Glutamatergic neuron (in vitro differentiated cells): ENCODE results near the gene PTGR1. TPM values are rescaled to one million over a fixed set of nuclear protein-coding genes. Genes with fewer than 3 reads are reported as not detected.

Experiments used
- DNase-seq: peaks from one replicate; pipeline ENCODE4 v3.0.0; 2022
- H3K27ac Mint-ChIP-seq: one replicate; pipeline ENCODE4 v1.8.0; 2020; ENCODE audit warnings: mild to moderate bottlenecking, mixed read lengths, inconsistent platforms; ENCODE audit not compliant: unreplicated experiment
- H3K27me3 Mint-ChIP-seq: one replicate; pipeline ENCODE4 v1.8.0; 2020; ENCODE audit warnings: mild to moderate bottlenecking, moderate library complexity, mixed read lengths, inconsistent platforms; ENCODE audit not compliant: unreplicated experiment
- H3K36me3 Mint-ChIP-seq: one replicate; pipeline ENCODE4 v1.8.0; 2020; ENCODE audit warnings: mild to moderate bottlenecking, mixed read lengths, inconsistent platforms; ENCODE audit not compliant: unreplicated experiment
- H3K4me1 Mint-ChIP-seq: one replicate; pipeline ENCODE4 v1.8.0; 2020; ENCODE audit warnings: mild to moderate bottlenecking, low read depth, mixed read lengths, inconsistent platforms; ENCODE audit not compliant: unreplicated experiment
- H3K4me3 Mint-ChIP-seq: one replicate; pipeline ENCODE4 v1.8.0; 2020; ENCODE audit warnings: mild to moderate bottlenecking, mixed read lengths, inconsistent platforms; ENCODE audit not compliant: unreplicated experiment
- H3K9me3 Mint-ChIP-seq: one replicate; pipeline ENCODE4 v1.8.0; 2020; ENCODE audit warnings: mild to moderate bottlenecking, moderate library complexity, mixed read lengths, inconsistent platforms; ENCODE audit not compliant: unreplicated experiment
- CTCF ChIP-seq: fragments of 200-600 bp; sonication (generic); IDR thresholded peaks from one replicate; pipeline ENCODE4 v1.5.0; 2021; ENCODE audit not compliant: partially characterized antibody, unreplicated experiment
- total RNA-seq: library from RNA; stranded (reverse); fragmentation: NEBNext Ultra II Directional; extraction: Animal tissue kit (Norgen Biotek cat#: 25700); gene quantifications from one replicate; pipeline ENCODE4 v1.2.1, GENCODE V29; 2021; ENCODE audit not compliant: unreplicated experiment

Gene PTGR1
- total RNA-seq, 1 donor from 2014 or later = 23.4 TPM

GRCh38 chr9:111632060-111632459 is 32.6 kb upstream of the PTGR1 start:
- Mint-ChIP-seq H3K36me3 (no peaks in the 10 kb centered on the region), H3K9me3 (peaks cover 16% of the 10 kb centered on the region), H3K27me3 (peaks cover 10% of the 10 kb centered on the region), H3K4me1 (peaks cover 14% of the 10 kb centered on the region), H3K27ac (peak overlapping the region; percentile 93), H3K4me3 (peak overlapping the region; percentile 90)
- no peak for TF ChIP-seq CTCF
- DNase-seq = no peak

GRCh38 chr9:111631214-111631971 is 31.9 kb upstream of the PTGR1 start, which contains the start of gene DNAJC25:
TSS of gene DNAJC25 (plus strand) at chr9:111631334. CDS start at chr9:111631408, 74 bp downstream.
- peaks cover 14% of the 10 kb centered on the region for H3K4me1 Mint-ChIP-seq
- H3K36me3 Mint-ChIP-seq = no peaks in the 10 kb centered on the region
- peaks cover 16% of the 10 kb centered on the region for H3K9me3 Mint-ChIP-seq
- H3K27ac Mint-ChIP-seq = peak within 1 kb of the TSS; percentile 93
- H3K27me3 Mint-ChIP-seq = peaks cover 10% of the 10 kb centered on the region
- TF ChIP-seq CTCF = no peak
- DNase-seq = peak; percentile 97
- peak within 1 kb of the TSS; percentile 98 for H3K4me3 Mint-ChIP-seq

GRCh38 chr9:111630964-111631213 is 31.4 kb upstream of the PTGR1 start:
- Mint-ChIP-seq H3K4me3 (peak overlapping the region; percentile 98), H3K9me3 (peaks cover 16% of the 10 kb centered on the region)
- no peak for DNase-seq

GRCh38 chr9:111630182-111630963 is 30.9 kb upstream of the PTGR1 start:
- Mint-ChIP-seq H3K4me3 (peak overlapping the region; percentile 98), H3K36me3 (no peaks in the 10 kb centered on the region), H3K27ac (peak overlapping the region; percentile 93), H3K27me3 (peaks cover 10% of the 10 kb centered on the region), H3K4me1 (peaks cover 14% of the 10 kb centered on the region), H3K9me3 (peaks cover 16% of the 10 kb centered on the region)
- TF ChIP-seq CTCF = no peak
- DNase-seq = no peak

More at GRCh38 chr9:111630964-111631213, 31.4 kb upstream of the PTGR1 start:
- TF ChIP-seq CTCF = no peak
- H3K4me1 Mint-ChIP-seq = peaks cover 14% of the 10 kb centered on the region
- H3K36me3 Mint-ChIP-seq = no peaks in the 10 kb centered on the region
- H3K27me3 Mint-ChIP-seq = peaks cover 10% of the 10 kb centered on the region
- H3K27ac Mint-ChIP-seq = peak overlapping the region; percentile 93

GRCh38 chr9:111628411-111628810 is 29.0 kb upstream of the PTGR1 start:
- peaks cover 10% of the 10 kb centered on the region for H3K27me3 Mint-ChIP-seq
- no peak overlapping the region for H3K4me3 Mint-ChIP-seq
- H3K27ac Mint-ChIP-seq = no peak overlapping the region
- DNase-seq = no peak
- peaks cover 16% of the 10 kb centered on the region for H3K9me3 Mint-ChIP-seq
- H3K4me1 Mint-ChIP-seq = peaks cover 12% of the 10 kb centered on the region
- no peak for TF ChIP-seq CTCF
- no peaks in the 10 kb centered on the region for H3K36me3 Mint-ChIP-seq
